LHCN-M2 (cell line): ENCODE measurements around the gene CD1C. TPM values are rescaled to one million over a fixed set of nuclear protein-coding genes. Genes with fewer than 3 reads are reported as not detected.
"Not testable (repeated sequence)": the region's sequence is repeated elsewhere in the genome, so short reads cannot be mapped to it uniquely, and the experiment has no call there.

Experiments
- DNase-seq: peaks from one replicate; pipeline ENCODE4 v3.0.0-alpha.2; 2012; ENCODE audit warnings: low read depth
- total RNA-seq: library from RNA; depleted of rRNA; stranded (reverse); fragments of >200 nt; gene quantifications from 2 replicates; pipeline ENCODE4 v1.2.3, GENCODE V29; 2014; rRNA removed

The CD1C gene
- total RNA-seq, 1 experiment from 2014 or later: not detected

- no peak for DNase-seq
Observed at GRCh38 chr1:158328426-158328825, 38.7 kb downstream of the CD1C start.

DNA sequence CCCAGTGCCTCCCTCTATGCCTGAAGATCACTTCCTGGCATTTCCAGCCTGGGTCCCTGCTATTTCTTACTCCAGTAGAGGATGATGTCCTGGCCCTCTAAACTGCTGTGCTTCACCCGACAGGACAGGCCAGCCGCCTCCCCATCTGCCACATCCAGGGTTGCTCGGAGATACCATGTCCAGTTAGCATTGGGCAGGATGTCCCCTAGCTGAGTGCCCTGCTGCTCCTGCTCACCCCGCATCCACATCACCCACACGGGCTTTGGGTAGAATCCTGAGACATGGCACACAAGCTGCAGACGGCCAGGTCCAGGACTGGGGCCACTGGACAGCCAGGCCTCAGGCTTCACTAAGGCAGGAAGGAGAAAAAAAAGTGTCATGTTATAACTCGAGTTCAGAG is 39.6 kb downstream of the CD1C start:
- no peak for DNase-seq

GRCh38 chr1:158329733-158330132 is 40.0 kb downstream of the CD1C start:
- DNase-seq: no peak

GRCh38 chr1:158330391-158331105 is 40.8 kb downstream of the CD1C start:
- no peak for DNase-seq

DNA sequence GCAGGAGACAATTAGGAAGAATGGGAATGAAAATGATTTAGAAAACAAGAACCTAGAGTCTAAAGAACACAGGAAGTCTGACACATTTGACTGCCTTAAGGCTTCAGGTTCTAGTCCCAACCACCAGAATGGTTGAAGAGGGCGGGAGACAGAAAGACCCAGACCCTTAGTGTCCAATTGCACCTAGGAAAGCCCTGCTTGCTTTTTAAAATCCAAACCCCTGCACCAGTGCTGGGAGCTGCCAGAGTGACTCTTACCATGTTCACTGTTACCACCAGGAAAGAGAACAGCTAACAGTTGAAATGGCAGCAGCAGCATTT is 41.3 kb downstream of the CD1C start:
- no peak for DNase-seq

GRCh38 chr1:158331481-158332150 is 41.9 kb downstream of the CD1C start, which contains the start of gene CD1B:
TSS of gene CD1B (minus strand) at chr1:158331531. CDS start at chr1:158331423, 108 bp downstream.
- no peak for DNase-seq

GRCh38 chr1:158333405-158334155 is 43.9 kb downstream of the CD1C start:
- no peak for DNase-seq

GRCh38 chr1:158334526-158335212 is 44.9 kb downstream of the CD1C start:
- no peak for DNase-seq

DNA sequence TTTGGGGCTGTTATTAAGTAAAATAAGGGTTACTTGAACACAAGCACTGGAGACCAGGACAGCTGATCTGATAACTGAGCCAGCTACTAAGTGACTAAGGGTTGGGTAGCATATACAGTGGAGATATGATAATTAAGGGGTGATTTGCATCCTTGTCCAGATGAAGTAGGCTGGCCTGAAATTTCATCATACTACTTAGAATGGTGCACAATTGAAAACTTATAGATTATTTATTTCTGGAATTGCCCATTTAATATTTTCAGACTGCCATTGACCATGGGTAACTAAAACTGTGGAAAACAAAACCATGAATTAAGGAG is 45.5 kb downstream of the CD1C start:
- DNase-seq: no peak

DNA sequence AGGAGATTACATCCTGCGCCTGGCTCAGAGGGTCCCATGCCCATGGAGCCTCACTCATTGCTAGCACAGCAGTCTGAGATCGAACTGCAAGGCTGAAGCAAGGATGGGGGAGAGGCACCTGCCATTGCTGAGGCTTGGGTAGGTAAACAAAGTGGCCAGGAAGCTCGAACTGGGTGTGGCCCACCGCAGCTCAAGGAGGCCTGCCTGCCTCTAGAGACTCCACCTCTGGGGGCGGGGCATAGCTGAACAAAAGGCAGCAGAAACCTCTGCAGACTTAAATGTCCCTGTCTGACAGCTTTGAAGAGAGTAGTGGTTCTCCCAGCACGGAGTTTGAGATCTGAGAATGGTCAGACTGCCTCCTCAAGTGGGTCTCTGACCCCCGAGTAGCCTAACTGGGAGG is 46.7 kb downstream of the CD1C start:
- DNase-seq: not testable (repeated sequence)

Other genes with a start within 250 kb of the CD1C start
- gene CD1D, start 109.0 kb upstream of the CD1C start, total RNA-seq: 0.11 TPM in 1 of 2 replicates, not detected in the other
- gene CD1A, start 35.5 kb upstream of the CD1C start, total RNA-seq: not detected in 2 replicates
- gene CD1B, start 41.6 kb downstream of the CD1C start, total RNA-seq: not detected in 2 replicates
- not detected in 2 replicates for gene CD1E, start 64.0 kb downstream of the CD1C start, total RNA-seq
- gene OR10T2, start 109.5 kb downstream of the CD1C start, total RNA-seq: not detected in 2 replicates
- gene OR10K2, start 136.3 kb downstream of the CD1C start, total RNA-seq: not detected in 2 replicates
- not detected in 2 replicates for gene OR10K1, start 171.9 kb downstream of the CD1C start, total RNA-seq
- gene OR10R2, start 182.3 kb downstream of the CD1C start, total RNA-seq: not detected in 2 replicates